ENCODE data around the gene CDC42BPB. TPM values are rescaled to one million over a fixed set of nuclear protein-coding genes. Genes with fewer than 3 reads are reported as not detected.

The CDC42BPB gene
- total RNA-seq, 2 experiments from 2014 or later = 6.6 to 7.6 TPM

GRCh38 chr14:102966681-102967505, 90.5 kb downstream of the CDC42BPB start:
- DNase-seq (no peak), ATAC-seq (ENCODE audit: poor library complexity) (no peak)
- peaks cover 33% of the 10 kb centered on the region for H3K36me3 Mint-ChIP-seq (ENCODE audit: low read depth)
- H3K27ac ChIP-seq (ENCODE audit: low read depth in 1 of 2, low read length in 2 of 2) = no peak overlapping the region
- H3K4me3 ChIP-seq (ENCODE audit: low read length) = no peak overlapping the region
- no peaks in the 10 kb centered on the region for H3K9me3 ChIP-seq (ENCODE audit: control insufficient read depth in 1 of 2, insufficient read depth in 1 of 2, low read length in 2 of 2)
- intact Hi-C loops (cut with DNase I, micrococcal nuclease) = no loop called here
- no peaks in the 10 kb centered on the region for H3K27me3 ChIP-seq (ENCODE audit: control insufficient read depth in 1 of 2, insufficient read depth in 2 of 2, low read length in 2 of 2)
- no peaks in the 10 kb centered on the region for H3K4me1 ChIP-seq (ENCODE audit: insufficient read depth, low read length)
- peaks cover 2% of the 10 kb centered on the region for H3K36me3 ChIP-seq (ENCODE audit: insufficient read depth, low read length)
- no peak overlapping the region for H3K4me3 Mint-ChIP-seq
- H3K27ac Mint-ChIP-seq = no peak overlapping the region
- POLR2A ChIA-PET = interaction anchor here (0.6 kb wide), 1 partner anchor 111 kb away, joined by 3 read pairs; no protein-coding TSS in a partner anchor
- H3K27me3 Mint-ChIP-seq = no peaks in the 10 kb centered on the region
- no peaks in the 10 kb centered on the region for H3K9me3 Mint-ChIP-seq
- H3K4me1 Mint-ChIP-seq (ENCODE audit: low read depth) = no peaks in the 10 kb centered on the region
- TF ChIP-seq, protein P1, sequence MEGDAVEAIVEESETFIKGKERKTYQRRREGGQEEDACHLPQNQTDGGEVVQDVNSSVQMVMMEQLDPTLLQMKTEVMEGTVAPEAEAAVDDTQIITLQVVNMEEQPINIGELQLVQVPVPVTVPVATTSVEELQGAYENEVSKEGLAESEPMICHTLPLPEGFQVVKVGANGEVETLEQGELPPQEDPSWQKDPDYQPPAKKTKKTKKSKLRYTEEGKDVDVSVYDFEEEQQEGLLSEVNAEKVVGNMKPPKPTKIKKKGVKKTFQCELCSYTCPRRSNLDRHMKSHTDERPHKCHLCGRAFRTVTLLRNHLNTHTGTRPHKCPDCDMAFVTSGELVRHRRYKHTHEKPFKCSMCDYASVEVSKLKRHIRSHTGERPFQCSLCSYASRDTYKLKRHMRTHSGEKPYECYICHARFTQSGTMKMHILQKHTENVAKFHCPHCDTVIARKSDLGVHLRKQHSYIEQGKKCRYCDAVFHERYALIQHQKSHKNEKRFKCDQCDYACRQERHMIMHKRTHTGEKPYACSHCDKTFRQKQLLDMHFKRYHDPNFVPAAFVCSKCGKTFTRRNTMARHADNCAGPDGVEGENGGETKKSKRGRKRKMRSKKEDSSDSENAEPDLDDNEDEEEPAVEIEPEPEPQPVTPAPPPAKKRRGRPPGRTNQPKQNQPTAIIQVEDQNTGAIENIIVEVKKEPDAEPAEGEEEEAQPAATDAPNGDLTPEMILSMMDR (IDR thresholded peaks at IDR 0.05) = no peak
- CTCF ChIA-PET = no interaction called here

- H3K9me3 Mint-ChIP-seq = no peaks in the 10 kb centered on the region
- Histone ChIP-seq H3K36me3 (ENCODE audit: insufficient read depth, low read length) (peaks cover 2% of the 10 kb centered on the region), H3K4me1 (ENCODE audit: insufficient read depth, low read length) (no peaks in the 10 kb centered on the region), H3K9me3 (ENCODE audit: control insufficient read depth in 1 of 2, insufficient read depth in 1 of 2, low read length in 2 of 2) (no peaks in the 10 kb centered on the region), H3K27me3 (ENCODE audit: control insufficient read depth in 1 of 2, insufficient read depth in 2 of 2, low read length in 2 of 2) (no peaks in the 10 kb centered on the region), H3K4me3 (ENCODE audit: low read length) (no peak overlapping the region), H3K27ac (ENCODE audit: low read depth in 1 of 2, low read length in 2 of 2) (no peak overlapping the region)
- ChIA-PET POLR2A (interaction anchor here (0.6 kb wide), 1 partner anchor 110 kb away, joined by 3 read pairs; no protein-coding TSS in a partner anchor), CTCF (interaction anchor here (0.6 kb wide), 1 partner anchor 40 kb away, joined by 3 read pairs; no protein-coding TSS in a partner anchor)
- no peak for ATAC-seq (ENCODE audit: poor library complexity)
- H3K4me1 Mint-ChIP-seq (ENCODE audit: low read depth) = no peaks in the 10 kb centered on the region
- H3K4me3 Mint-ChIP-seq = no peak overlapping the region
- H3K27ac Mint-ChIP-seq = no peak overlapping the region
- peaks cover 25% of the 10 kb centered on the region for H3K36me3 Mint-ChIP-seq (ENCODE audit: low read depth)
- H3K27me3 Mint-ChIP-seq = no peaks in the 10 kb centered on the region
- DNase-seq = no peak
- intact Hi-C loops (cut with DNase I, micrococcal nuclease) = no loop called here
- TF ChIP-seq, protein P1 (IDR thresholded peaks at IDR 0.05) = no peak
Observed at GRCh38 chr14:102965971-102966655, 91.2 kb downstream of the CDC42BPB start.

DNA sequence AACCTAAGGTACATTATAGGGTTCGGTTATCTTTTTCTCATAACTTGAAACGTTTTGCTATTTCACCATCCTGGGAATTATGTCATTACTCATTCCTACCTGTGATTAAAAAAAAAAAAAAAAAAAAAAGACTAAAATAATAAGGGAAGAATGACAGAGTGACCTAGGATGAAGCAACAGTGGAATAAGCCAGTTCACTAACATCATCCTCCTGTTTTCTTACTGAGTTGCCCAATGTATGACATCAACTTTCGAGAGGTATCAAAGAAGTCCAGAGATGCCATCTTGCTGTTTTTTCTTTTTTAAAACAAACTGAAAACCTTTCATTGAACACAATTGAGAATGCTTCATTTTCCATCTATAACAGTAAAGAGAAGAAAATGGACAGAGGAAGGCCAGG, 92.1 kb downstream of the CDC42BPB start:
- ChIA-PET POLR2A (no interaction called here), CTCF (no interaction called here)
- no peaks in the 10 kb centered on the region for H3K4me1 Mint-ChIP-seq (ENCODE audit: low read depth)
- H3K9me3 ChIP-seq (ENCODE audit: control insufficient read depth in 1 of 2, insufficient read depth in 1 of 2, low read length in 2 of 2) = no peaks in the 10 kb centered on the region
- DNase-seq (no peak), ATAC-seq (ENCODE audit: poor library complexity) (no peak)
- no peak overlapping the region for H3K4me3 Mint-ChIP-seq
- H3K27ac ChIP-seq (ENCODE audit: low read depth in 1 of 2, low read length in 2 of 2) = no peak overlapping the region
- H3K27me3 Mint-ChIP-seq = no peaks in the 10 kb centered on the region
- no peaks in the 10 kb centered on the region for H3K4me1 ChIP-seq (ENCODE audit: insufficient read depth, low read length)
- H3K36me3 Mint-ChIP-seq (ENCODE audit: low read depth) = peaks cover 25% of the 10 kb centered on the region
- no peaks in the 10 kb centered on the region for H3K27me3 ChIP-seq (ENCODE audit: control insufficient read depth in 1 of 2, insufficient read depth in 2 of 2, low read length in 2 of 2)
- no peak overlapping the region for H3K27ac Mint-ChIP-seq
- peaks cover 2% of the 10 kb centered on the region for H3K36me3 ChIP-seq (ENCODE audit: insufficient read depth, low read length)
- H3K9me3 Mint-ChIP-seq = no peaks in the 10 kb centered on the region
- intact Hi-C loops (cut with DNase I, micrococcal nuclease) = no loop called here
- H3K4me3 ChIP-seq (ENCODE audit: low read length) = no peak overlapping the region
- TF ChIP-seq, protein P1 (IDR thresholded peaks at IDR 0.05) = no peak
